HG02852 (cell line): ENCODE measurements around the gene DSG2.
"Not testable (repeated sequence)": the region's sequence is repeated elsewhere in the genome, so short reads cannot be mapped to it uniquely, and the experiment has no call there.

Experiments used
- ATAC-seq: cut with Tn5 transposase; IDR thresholded peaks from one replicate; pipeline ENCODE4 v1.9.1; 2021; ENCODE audit warnings: mild to moderate bottlenecking, moderate library complexity; ENCODE audit not compliant: unreplicated experiment

DSG2 gene

DNA sequence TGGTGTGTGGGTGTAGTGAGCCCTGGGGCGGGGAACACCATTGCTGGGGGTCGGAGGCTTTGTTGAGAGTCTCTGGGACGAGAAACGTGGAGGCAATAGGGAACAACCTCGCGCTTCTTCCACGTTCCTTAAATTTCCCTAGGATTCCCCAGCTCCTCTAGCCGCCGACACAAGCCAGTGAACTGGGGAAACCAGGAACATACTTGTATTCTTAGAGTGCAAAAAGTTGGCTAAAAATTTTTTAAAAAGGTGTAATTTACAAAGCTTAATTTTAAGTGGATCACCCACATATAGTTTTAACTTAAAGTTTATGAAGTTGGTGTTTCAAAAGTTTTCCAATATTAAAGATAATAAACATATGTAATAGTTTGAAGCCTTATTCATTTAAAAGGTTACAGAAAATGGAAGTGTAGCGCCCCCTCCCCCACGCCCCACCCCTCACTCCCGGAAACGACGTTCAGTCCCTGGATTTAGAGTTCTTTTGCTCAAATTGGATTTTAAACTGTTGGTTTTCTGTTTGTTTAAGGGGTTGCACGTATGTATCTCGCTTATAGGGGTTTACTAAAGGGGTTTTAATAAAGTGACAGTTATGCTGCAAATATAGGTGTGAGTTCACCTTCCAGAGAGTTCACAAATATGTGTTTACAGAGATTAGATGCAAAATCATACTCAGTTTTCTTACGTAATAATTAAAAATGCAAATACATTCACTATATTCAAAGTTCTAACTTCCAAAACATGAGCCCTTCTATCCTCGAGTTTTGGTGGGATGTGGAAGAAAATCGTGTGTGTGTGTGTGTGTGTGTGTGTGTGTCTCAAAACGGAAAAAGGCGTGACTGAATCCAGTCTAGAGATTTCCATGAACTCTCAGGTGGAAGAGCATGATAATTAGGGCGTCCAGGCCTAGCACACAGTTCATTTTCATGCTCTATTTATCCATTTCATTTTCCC, 872 bp downstream of the DSG2 start:
- no peak for ATAC-seq

DNA sequence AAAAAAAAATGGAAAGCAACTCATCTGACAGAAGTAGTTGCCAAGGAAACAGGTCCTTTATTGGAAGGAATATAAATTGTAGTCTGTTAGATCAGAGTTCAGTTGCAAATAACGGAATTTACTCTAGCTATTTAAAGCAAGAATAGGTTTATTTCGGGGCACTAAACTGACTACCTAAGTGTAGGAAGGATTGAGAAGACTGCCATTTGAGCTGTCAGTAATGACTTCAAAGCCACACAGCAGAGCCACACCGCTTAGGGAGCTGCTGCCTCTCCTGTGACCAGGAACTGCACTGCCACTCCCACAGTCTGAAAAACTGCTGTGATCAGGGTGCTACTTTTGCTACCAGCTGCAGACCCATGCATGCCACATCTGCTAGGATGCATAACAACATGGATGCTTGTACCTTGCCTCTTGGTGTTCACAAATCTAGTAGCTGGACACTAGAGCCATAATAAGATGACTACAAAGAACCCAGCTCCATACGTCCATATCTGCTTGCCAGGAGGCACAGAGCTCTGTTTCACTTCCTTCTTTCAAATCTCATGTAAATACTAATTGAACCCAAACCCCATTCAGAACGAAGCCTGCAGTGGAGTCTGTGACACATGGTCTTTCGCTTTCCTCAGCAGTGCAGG, 2.2 kb downstream of the DSG2 start:
- ATAC-seq, result peak; percentile 82

DNA sequence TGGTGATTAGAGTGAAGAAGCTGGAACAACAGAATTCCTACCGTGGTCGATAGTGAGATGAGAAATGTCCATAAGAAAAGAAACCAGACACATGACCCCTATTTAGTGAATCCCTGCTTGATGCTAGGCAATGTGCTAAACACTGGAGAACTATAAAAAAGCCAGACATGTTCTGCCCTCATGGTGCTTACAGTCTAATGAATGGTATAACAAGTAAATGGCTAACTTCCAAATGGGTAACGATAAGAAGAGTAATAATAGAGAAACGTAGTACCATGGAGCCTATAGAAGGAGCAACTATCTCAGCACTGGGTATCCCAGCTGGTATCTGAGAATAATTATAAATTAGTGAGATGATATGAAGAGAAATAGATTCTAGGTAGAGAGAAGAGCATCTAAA, 5.0 kb downstream of the DSG2 start:
- no peak for ATAC-seq

DNA sequence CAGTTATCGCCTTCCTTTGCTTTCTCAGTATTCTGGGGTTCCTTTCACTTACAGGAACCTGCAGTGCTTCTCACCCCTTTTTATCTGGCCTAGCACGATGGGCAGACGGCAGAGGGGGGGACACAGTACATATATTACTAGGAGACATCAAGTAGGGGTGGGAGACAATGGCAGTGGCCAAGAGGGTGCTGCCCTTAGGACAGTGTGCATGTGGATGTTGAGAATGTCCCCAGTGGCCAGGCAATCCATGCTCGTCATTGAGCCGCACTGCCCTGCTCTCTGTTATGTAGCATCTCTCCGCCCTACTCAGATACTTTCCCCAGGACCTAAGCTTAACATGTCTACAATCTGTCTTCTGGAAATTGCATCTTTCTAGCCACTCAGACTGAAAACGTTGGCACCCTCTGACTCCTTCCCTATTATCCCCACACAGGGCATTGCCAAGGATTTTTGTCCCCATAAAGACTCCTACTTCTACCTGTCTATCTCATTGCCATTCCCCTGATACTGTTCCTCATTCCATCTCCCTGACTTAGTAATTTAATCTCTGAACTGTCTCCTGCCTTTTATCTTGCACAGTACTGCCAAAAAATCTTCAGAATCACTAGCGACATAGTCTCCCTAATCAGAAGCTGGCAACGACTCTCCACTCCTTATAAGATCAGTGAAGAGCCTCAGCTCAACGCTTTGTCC, 6.6 kb downstream of the DSG2 start:
- ATAC-seq, result no peak

DNA sequence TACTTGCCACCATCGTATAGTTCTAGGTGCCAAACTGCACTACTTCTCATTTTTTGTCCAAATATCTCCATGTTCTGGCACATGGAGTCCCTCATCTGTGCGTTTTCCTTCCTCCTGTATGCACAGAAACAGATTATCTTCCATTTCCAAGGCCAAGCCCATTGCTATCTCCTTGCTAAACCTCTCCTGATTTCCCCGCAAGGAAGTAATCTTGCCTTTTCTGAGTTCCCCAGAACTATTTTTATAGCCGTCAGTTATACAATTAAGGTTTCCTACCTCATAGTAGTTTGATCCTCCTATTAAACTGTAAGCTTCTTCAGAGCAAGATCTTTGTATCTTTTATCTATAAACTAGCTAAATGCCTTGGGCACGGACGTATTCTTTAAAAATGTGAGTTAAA, 7.2 kb downstream of the DSG2 start:
- ATAC-seq, result no peak

DNA sequence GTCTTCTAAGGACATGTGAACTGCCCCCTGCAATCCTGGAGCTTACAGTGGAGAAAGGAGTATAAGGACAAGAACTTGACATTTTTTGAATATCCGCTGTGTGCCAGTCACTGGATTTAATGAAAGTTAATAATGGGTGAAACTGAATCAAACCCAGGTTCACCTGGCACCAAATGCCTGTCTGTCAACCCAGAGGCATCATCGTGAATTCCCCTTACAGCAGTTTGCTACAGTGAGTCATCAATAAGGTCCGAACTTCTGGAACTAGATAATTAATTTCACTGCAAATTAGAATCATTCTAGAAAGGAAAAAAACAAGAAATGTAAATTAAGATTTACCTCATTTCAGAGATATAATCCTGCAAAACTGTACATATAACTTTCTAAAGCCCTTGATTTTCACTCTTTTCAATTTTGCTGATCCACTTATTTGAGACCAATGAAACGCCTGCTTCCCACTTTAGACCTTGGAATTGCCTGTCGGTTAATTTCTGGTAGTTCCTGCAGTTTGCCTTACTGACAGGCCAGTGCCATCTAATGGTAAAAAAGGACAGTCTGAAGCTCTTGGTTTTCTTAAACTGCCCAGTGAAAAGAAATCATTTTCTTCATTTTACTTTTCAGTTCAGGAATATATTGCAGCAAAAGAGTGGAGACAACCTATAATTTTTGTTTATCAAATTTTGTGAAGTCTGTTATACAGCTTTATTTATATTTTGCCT, 8.2 kb downstream of the DSG2 start:
- ATAC-seq, result no peak

DNA sequence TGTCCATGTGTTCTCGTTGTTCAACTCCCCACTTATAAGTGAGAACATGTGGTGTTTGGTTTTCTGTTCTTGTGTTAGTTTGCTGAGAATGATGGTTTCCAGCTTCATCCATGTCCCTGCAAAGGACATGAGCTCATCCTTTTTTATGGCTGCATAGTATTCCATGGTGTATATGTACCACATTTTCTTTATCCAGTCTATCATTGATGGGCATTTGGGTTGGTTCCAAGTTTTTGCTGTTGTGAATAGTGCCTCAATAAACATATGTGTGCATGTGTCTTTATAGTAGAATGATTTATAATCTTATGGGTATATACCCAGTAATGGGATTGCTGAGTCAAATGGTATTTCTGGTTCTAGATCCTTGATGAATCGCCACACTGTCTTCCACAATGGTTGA, 9.1 kb downstream of the DSG2 start:
- not testable (repeated sequence) for ATAC-seq

DNA sequence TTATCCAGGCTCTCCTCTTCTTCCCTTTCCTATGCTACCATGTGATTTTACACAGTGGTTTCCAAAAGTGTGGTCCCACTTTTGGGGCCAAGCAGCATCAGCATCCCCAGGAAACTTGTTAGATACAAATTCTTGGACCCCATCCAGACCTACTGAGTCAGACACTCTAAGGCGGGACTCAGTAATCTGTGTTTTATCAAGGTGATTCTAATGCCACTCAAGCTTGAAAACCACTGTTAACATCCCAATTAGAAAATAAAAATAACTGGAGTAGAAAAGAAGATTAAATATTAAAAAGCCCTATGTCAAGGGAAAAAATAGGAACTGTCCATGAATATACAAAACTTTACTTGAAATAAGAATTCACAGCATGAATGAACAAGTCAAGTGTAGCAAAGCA, 10.8 kb downstream of the DSG2 start:
- no peak for ATAC-seq

DNA sequence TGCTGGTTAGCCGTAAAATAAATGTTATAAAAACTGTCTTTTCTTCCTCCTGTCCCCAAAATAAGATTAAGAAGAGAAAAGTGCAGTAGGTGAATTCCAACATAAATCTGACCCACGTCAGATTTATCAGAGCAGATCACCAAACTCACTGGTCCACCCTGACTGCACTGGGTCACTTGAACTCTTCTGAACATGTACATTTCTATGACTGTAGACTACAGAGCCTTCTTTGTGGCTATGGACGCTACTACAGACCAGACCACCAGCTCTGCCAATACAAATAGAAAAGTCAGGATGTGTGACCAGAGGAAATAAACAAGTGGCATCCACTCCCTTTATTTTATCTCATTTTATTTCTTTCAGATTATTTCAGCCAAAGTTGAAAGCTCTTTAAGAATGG, 11.6 kb downstream of the DSG2 start:
- no peak for ATAC-seq

DNA sequence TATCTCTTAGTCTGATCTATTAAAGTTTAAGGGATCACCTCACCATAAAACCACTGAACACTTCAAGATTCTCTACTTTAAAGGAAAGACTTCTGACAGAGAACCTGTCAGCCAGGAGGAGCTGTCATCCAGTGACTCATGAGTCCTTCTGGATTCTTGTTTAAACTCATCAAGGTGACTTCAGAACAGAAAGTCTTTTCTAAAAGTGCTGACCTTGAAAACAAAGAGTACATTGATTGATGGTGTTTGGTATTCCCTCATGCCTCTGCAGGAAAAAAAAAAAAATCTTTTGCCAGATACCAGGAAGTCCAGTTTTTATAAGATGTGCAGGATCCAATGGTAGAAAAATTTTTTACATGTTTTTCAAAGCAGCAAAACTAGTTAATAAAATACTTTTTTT, 12.3 kb downstream of the DSG2 start:
- no peak for ATAC-seq

DNA sequence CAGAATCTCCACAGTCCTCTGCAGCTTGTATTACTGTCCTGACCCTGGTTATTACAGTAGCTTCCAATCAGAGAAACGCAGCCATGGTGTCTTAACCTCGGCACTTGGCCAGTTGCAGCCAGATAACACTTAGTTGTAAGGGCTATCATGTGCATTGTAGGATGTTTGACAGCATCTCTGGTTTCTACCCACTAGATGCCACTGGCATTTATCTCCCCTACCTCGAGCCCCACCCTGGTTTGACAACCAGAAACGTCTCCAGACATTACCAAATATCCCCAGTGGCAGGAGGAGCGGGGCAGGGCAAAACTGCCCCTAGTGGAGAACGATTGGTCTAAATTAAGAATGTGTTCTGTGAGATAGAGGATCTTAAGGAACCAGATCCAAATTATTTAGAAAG, 13.1 kb downstream of the DSG2 start:
- ATAC-seq, result no peak

DNA sequence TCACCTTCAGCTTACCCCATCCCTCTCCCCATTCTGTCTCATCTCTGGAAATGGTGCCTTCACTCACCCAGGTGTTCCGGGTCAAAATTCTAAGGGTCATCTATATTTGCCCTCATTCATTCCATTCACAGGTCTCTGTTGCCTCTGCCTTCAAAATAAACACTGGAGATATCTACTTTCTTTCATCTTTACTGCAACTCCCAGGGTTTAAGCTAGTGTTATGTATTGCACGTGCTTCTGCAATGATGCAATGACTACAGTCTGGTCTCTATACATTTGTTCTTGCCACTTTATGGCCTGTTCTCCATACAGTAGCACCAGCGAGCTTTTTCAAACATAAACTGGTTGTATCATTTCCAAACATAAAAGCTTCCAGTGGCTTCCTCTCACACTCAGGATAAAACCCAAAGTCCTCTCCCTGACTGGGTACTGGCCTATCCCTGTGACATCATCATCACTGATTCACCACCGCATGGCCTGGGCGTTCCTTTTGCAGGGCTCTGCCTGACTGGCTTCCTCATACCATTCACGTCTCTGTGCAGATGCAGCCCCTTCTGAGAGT, 14.3 kb downstream of the DSG2 start:
- ATAC-seq, result no peak

DNA sequence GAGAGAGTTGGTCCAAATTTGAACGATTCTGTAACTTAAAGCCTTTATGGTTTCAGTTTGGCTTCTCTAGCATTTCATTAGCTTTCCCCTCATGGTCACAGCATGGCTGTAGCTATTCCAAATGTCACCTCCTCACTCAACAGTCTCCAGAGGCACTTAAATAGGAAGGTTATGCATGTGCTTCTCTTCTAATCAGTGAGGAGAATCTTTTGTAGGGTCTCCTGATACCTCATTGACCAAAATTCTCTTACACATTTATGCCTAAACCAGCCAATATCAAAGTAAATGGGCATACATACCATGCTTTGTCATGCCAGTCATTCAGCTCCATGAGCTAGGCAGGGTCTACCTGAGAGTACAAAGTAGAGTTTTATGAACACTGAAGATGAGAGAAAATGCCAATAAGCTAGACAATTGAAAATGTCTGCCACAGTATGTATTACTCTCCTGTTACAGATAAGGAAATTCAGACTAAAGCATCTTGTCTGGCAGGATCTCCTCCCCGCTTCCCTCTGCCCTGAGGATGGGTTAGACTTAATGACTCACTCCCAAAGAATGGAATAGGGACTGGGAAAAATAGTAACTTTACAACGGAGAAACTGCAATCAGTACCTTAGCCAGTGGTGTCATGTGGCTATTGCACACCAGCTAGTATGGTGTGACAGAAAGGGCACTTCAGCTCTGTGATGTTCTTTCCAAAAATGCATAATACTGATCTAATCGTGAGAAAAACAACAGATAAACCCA, 15.4 kb downstream of the DSG2 start:
- no peak for ATAC-seq

DNA sequence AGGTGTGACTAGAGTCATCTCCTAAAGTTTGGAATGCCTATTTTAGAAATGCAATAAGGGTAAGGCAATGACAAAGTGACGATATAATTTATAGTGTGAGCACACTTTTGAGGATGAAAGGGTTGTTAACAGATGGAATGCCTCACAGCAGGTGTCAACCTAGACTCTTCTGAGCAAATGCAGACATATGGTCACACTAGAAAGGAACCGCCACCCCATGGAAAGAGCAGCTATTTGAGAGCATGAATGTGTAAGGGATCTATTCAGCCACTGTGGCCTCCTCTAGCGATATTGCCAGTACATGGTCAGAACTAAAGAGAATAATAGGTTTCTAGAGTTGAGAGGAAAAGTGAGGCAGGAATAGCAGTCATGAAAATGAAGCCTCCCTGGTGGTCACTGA, 18.5 kb downstream of the DSG2 start:
- no peak for ATAC-seq

DNA sequence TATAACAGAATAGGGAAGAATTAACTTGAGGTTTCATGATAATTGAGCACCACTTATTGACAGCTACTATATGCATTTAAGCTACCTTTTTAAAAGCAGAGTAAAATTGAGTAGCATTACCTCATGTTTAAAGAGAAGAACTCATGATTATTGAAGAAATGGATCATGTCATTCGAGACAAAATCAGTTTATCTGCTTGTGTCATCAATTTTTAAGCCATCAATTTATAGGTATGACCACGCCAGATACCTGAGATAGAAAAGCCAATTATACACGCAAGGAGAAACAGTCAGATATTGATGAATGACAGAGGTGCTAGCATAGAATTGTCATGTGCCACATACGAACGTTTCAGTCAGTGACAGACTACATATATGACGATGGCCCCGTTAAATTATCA, 28.4 kb downstream of the DSG2 start:
- no peak for ATAC-seq

DNA sequence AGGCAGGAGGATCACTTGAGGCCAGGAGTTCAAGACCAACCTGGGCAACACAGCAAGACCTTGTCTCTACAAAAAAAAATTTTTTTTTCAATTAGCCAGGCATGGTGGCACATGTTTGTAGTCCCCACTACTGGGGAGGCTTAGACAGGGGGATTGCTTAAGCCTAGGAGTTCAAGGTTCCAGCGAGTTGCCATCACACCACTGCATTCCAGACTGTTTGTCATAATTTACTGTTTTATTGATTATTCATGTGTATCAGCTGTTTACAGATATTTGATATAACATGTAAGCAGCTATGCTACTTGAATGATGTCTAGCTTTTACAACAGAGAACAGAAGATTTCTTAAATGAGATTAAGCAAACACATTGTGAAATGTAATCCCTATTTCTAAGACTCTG, 35.3 kb downstream of the DSG2 start:
- ATAC-seq, result no peak

DNA sequence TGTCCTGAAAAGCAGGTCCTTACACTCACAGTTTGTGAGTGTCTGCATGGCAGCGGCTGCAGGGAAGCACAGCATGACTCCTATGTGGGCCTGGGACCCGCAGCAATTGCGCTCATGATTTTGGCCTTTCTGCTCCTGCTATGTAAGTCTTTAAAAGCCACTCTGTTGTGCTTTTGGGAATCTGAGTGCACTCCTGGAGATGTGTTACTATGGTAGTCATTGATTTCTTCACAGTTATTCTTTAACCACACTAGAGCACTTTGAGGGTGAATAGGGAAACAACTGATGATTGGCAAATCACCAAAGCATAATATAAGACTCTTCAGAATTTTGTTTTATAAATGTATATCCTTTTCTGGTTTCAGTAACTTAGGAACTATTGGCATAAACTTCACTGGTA, 40.9 kb downstream of the DSG2 start:
- ATAC-seq, result no peak

DNA sequence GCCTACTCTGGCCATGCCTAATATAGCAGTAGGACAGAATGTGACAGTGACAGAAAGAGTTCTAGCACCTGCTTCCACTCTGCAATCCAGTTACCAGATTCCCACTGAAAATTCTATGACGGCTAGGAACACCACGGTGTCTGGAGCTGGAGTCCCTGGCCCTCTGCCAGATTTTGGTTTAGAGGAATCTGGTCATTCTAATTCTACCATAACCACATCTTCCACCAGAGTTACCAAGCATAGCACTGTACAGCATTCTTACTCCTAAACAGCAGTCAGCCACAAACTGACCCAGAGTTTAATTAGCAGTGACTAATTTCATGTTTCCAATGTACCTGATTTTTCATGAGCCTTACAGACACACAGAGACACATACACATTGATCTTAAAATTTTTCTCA, 48.5 kb downstream of the DSG2 start:
- ATAC-seq, result no peak

DNA sequence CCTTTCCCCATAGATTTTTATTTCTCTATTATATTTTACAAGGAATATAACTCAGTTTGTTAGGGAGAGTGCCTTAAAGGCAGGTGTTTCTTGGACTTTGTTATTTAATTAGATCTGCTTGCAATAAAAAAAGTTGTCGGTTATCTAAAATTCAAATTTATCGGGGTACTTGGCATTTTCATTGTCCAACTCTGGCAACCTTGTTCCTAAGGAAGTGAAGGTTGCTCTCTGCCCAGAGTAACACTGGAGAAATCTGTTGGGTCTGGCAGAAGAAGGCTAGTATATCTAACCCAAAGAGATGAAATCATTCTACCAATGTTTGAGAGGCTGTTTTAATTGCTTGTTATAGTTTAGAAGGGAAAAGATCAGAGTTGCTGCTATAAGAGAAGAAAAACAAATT, 50.9 kb downstream of the DSG2 start:
- ATAC-seq, result no peak

DNA sequence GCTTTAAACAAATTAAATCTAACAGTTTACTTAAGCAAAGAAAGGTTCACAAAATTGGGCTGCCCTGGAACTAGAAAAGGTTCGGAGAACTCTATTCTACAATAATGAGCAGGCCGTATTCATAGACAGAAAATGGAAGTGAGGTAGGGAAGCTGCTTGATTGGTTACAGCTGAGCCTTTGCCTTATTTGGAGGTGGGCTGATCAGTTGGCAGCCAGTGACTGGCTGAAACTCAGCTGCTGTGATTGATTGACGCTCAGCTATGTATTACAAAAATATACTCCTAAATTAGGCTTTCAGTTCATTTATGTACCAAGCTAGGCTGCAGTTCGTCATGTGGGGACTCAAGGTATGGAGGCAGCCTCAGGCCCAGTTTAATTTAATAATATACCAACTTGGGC, 51.4 kb downstream of the DSG2 start:
- no peak for ATAC-seq
